Measurements from ENCODE around the gene LIMCH1. TPM values are rescaled to one million over a fixed set of nuclear protein-coding genes. Genes with fewer than 3 reads are reported as not detected.

LIMCH1 gene
- total RNA-seq, 1 experiment from 2014 or later: 10.4 TPM

DNA sequence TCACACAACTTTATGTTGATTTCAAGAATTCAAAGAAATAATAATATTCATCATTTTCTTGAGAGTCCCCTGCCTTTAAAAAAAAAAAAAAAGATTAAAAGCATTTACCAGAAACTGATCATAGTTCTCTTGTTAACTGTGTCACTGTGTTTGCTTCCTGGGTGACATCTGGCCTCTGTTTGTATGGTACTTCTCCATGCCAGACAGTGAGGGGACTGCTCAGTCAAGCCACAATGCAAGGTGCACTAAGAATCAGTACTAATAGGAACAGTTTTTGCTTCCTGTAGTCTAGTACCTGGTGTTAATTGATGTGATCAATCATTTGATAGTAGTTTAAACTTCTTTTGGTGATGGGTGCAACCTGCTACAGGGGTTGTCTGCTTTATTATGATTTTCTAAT is 133.0 kb downstream of the LIMCH1 start:
- RAD21 ChIA-PET (ENCODE audit: low non-redundant PET in 1 of 2, low total read pairs in 2 of 2, uncharacterized antibody in 2 of 2, unreplicated experiment in 2 of 2): no interaction called here
- Histone ChIP-seq H3K4me1 (ENCODE audit: control insufficient read depth in 1 of 2, insufficient read depth in 2 of 2, low read length in 2 of 2) (no peaks in the 10 kb centered on the region), H3K9me3 (ENCODE audit: control insufficient read depth in 1 of 2, insufficient read depth in 1 of 2, low read depth in 1 of 2, low read length in 2 of 2) (no peaks in the 10 kb centered on the region), H3K27me3 (ENCODE audit: insufficient read depth, low read length) (no peaks in the 10 kb centered on the region), H3K4me2 (ENCODE audit: low read length) (no peak overlapping the region), H3K36me3 (ENCODE audit: control insufficient read depth in 1 of 2, insufficient read depth in 2 of 2, low read length in 2 of 2) (no peaks in the 10 kb centered on the region), H3K4me3 (replicated peaks in 1 of 2; ENCODE audit: low read depth in 1 of 2, low read length in 2 of 2) (no peak overlapping the region), H3K27ac (ENCODE audit: low read depth, low read length) (no peak overlapping the region), H3K9me2 (ENCODE audit: insufficient read depth) (no peaks in the 10 kb centered on the region), H3K79me2 (ENCODE audit: insufficient read depth, low read length) (no peaks in the 10 kb centered on the region), H4K20me1 (ENCODE audit: insufficient read depth) (no peaks in the 10 kb centered on the region), H3K9ac (ENCODE audit: low read length) (no peak overlapping the region), H2AFZ (ENCODE audit: low read depth, low read length, poor library complexity, severe bottlenecking) (no peak overlapping the region)
- intact Hi-C loops (cut with micrococcal nuclease): no loop called here
- CTCF ChIA-PET: no interaction called here
- no TSS peak for BruUV-seq (replicated peaks)
- no peak for TF ChIP-seq EGR1 (IDR thresholded peaks at IDR 0.05; ENCODE audit: low read depth)
- no peak for TF ChIP-seq SRF (IDR thresholded peaks at IDR 0.05; ENCODE audit: low read depth)
- TF ChIP-seq EZH2 (IDR thresholded peaks at IDR 0.05): no peak
- TF ChIP-seq, protein P1, sequence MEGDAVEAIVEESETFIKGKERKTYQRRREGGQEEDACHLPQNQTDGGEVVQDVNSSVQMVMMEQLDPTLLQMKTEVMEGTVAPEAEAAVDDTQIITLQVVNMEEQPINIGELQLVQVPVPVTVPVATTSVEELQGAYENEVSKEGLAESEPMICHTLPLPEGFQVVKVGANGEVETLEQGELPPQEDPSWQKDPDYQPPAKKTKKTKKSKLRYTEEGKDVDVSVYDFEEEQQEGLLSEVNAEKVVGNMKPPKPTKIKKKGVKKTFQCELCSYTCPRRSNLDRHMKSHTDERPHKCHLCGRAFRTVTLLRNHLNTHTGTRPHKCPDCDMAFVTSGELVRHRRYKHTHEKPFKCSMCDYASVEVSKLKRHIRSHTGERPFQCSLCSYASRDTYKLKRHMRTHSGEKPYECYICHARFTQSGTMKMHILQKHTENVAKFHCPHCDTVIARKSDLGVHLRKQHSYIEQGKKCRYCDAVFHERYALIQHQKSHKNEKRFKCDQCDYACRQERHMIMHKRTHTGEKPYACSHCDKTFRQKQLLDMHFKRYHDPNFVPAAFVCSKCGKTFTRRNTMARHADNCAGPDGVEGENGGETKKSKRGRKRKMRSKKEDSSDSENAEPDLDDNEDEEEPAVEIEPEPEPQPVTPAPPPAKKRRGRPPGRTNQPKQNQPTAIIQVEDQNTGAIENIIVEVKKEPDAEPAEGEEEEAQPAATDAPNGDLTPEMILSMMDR (IDR thresholded peaks at IDR 0.05 in 2 of 3, conservative IDR thresholded peaks at IDR 0.05 in 1 of 3; ENCODE audit: borderline replicate concordance in 1 of 3, insufficient read depth in 1 of 3, low read depth in 2 of 3, low read length in 2 of 3): no peak
- TF ChIP-seq JUND (IDR thresholded peaks at IDR 0.05): no peak
- TF ChIP-seq POLR2A (IDR thresholded peaks at IDR 0.05; ENCODE audit: borderline replicate concordance, extremely low read depth, insufficient read depth, insufficient read length): no peak
- no peak for TF ChIP-seq CEBPB (IDR thresholded peaks at IDR 0.05; ENCODE audit: low read depth)
- TF ChIP-seq, protein P2, sequence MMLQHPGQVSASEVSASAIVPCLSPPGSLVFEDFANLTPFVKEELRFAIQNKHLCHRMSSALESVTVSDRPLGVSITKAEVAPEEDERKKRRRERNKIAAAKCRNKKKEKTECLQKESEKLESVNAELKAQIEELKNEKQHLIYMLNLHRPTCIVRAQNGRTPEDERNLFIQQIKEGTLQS (IDR thresholded peaks at IDR 0.05): no peak
- no peak for TF ChIP-seq TCF7L2 (IDR thresholded peaks at IDR 0.05; ENCODE audit: borderline replicate concordance, extremely low read depth, insufficient read depth, insufficient read length)
- TF ChIP-seq ZFX (IDR thresholded peaks at IDR 0.05): no peak
- no peak for TF ChIP-seq SP1 (IDR thresholded peaks at IDR 0.05; ENCODE audit: low read depth)
- no peak for TF ChIP-seq FOSL1 (IDR thresholded peaks at IDR 0.05; ENCODE audit: low read depth)
- TF ChIP-seq CBX3 (IDR thresholded peaks at IDR 0.05; ENCODE audit: low read depth): no peak
- no peak for TF ChIP-seq YY1 (IDR thresholded peaks at IDR 0.05; ENCODE audit: extremely low read depth, insufficient replicate concordance, low read depth, low read length)
- no peak for TF ChIP-seq EZH2phosphoT487 (IDR thresholded peaks at IDR 0.05; ENCODE audit: borderline replicate concordance)
- TF ChIP-seq, protein P3, sequence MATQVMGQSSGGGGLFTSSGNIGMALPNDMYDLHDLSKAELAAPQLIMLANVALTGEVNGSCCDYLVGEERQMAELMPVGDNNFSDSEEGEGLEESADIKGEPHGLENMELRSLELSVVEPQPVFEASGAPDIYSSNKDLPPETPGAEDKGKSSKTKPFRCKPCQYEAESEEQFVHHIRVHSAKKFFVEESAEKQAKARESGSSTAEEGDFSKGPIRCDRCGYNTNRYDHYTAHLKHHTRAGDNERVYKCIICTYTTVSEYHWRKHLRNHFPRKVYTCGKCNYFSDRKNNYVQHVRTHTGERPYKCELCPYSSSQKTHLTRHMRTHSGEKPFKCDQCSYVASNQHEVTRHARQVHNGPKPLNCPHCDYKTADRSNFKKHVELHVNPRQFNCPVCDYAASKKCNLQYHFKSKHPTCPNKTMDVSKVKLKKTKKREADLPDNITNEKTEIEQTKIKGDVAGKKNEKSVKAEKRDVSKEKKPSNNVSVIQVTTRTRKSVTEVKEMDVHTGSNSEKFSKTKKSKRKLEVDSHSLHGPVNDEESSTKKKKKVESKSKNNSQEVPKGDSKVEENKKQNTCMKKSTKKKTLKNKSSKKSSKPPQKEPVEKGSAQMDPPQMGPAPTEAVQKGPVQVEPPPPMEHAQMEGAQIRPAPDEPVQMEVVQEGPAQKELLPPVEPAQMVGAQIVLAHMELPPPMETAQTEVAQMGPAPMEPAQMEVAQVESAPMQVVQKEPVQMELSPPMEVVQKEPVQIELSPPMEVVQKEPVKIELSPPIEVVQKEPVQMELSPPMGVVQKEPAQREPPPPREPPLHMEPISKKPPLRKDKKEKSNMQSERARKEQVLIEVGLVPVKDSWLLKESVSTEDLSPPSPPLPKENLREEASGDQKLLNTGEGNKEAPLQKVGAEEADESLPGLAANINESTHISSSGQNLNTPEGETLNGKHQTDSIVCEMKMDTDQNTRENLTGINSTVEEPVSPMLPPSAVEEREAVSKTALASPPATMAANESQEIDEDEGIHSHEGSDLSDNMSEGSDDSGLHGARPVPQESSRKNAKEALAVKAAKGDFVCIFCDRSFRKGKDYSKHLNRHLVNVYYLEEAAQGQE (IDR thresholded peaks at IDR 0.05; ENCODE audit: low read depth): no peak
- no peak for TF ChIP-seq ELF1 (IDR thresholded peaks at IDR 0.05; ENCODE audit: borderline replicate concordance, low read depth)
- no peak for TF ChIP-seq SIN3A (IDR thresholded peaks at IDR 0.05; ENCODE audit: low read depth)
- ATAC-seq (no peak), DNase-seq (ENCODE audit: low read depth, low spot score) (no peak)
- POLR2A ChIA-PET: no interaction called here
